Subcutaneous abdominal adipose tissue (tissue), 5 donors: ENCODE results near the gene PPFIBP1.
"Not testable (repeated sequence)": the region's sequence is repeated elsewhere in the genome, so short reads cannot be mapped to it uniquely, and the experiment has no call there.

Source experiments
- H3K27ac ChIP-seq: one replicate; pipeline ENCODE4 v1.7.0; 2013; ENCODE audit warnings: low read depth, mild to moderate bottlenecking, inconsistent platforms, low read length, moderate library complexity
- H3K27me3 ChIP-seq, 5 donors: one replicate each; pipeline ENCODE4 v1.7.0; 2013; ENCODE audit warnings: low read length in 5 of 5, inconsistent platforms in 1 of 5; ENCODE audit not compliant: control insufficient read depth in 5 of 5, insufficient read depth in 4 of 5
- H3K36me3 ChIP-seq, 5 donors: one replicate each; pipeline ENCODE4 v1.7.0; 2013; ENCODE audit warnings: low read length in 5 of 5; ENCODE audit not compliant: control insufficient read depth in 5 of 5, insufficient read depth in 5 of 5
- H3K4me1 ChIP-seq, 5 donors: one replicate each; pipeline ENCODE4 v1.7.0; 2013; ENCODE audit warnings: low read length in 5 of 5, mild to moderate bottlenecking in 3 of 5, moderate library complexity in 1 of 5; ENCODE audit not compliant: control insufficient read depth in 5 of 5, insufficient read depth in 5 of 5
- H3K4me3 ChIP-seq, 5 donors: one replicate each; pipeline ENCODE4 v1.7.0; 2013; ENCODE audit warnings: low read length in 5 of 5, low read depth in 1 of 5
- H3K9ac ChIP-seq, 5 donors: one replicate each; pipeline ENCODE4 v1.7.0; 2013; ENCODE audit warnings: low read length in 5 of 5, mild to moderate bottlenecking in 4 of 5, moderate library complexity in 3 of 5
- H3K9me3 ChIP-seq, 5 donors: one replicate each; pipeline ENCODE4 v1.7.0; 2013; ENCODE audit warnings: low read length in 5 of 5; ENCODE audit not compliant: control insufficient read depth in 5 of 5
- donor health status: healthy.
- donor health status: healthy.
- donor health status: healthy.
- donor health status: healthy.
- donor health status: healthy.

Gene PPFIBP1

GRCh38 chr12:27616356-27617142 lies 92.5 kb downstream of the PPFIBP1 start:
- Histone ChIP-seq H3K9ac (no peak overlapping the region), H3K27ac (no peak overlapping the region), H3K4me1 (peaks cover 0 to 24% (median 0%) of the 10 kb centered on the region in 5 donors), H3K27me3 (no peaks in the 10 kb centered on the region), H3K4me3 (no peak overlapping the region), H3K9me3 (no peaks in the 10 kb centered on the region), H3K36me3 (no peaks in the 10 kb centered on the region)

GRCh38 chr12:27618836-27619235 lies 94.8 kb downstream of the PPFIBP1 start:
- H3K27me3 ChIP-seq = no peaks in the 10 kb centered on the region
- H3K4me3 ChIP-seq = no peak overlapping the region
- no peaks in the 10 kb centered on the region for H3K36me3 ChIP-seq
- no peak overlapping the region for H3K9ac ChIP-seq
- H3K27ac ChIP-seq = no peak overlapping the region
- peaks cover 0 to 32% (median 0%) of the 10 kb centered on the region in 5 donors for H3K4me1 ChIP-seq
- H3K9me3 ChIP-seq = no peaks in the 10 kb centered on the region

- Histone ChIP-seq H3K27ac (no peak overlapping the region), H3K4me3 (no peak overlapping the region), H3K9ac (no peak overlapping the region), H3K4me1 (peaks cover 0 to 33% (median 0%) of the 10 kb centered on the region in 5 donors), H3K27me3 (no peaks in the 10 kb centered on the region), H3K36me3 (no peaks in the 10 kb centered on the region), H3K9me3 (no peaks in the 10 kb centered on the region)
Observed at GRCh38 chr12:27619308-27619707, 95.3 kb downstream of the PPFIBP1 start.

- Histone ChIP-seq H3K36me3 (no peaks in the 10 kb centered on the region), H3K27me3 (no peaks in the 10 kb centered on the region), H3K9me3 (no peaks in the 10 kb centered on the region), H3K4me3 (no peak overlapping the region), H3K27ac (no peak overlapping the region), H3K9ac (no peak overlapping the region), H3K4me1 (peaks cover 0 to 33% (median 0%) of the 10 kb centered on the region in 5 donors)
Observed at GRCh38 chr12:27620121-27620520, 96.1 kb downstream of the PPFIBP1 start.

GRCh38 chr12:27622436-27623195 lies 98.6 kb downstream of the PPFIBP1 start:
- Histone ChIP-seq H3K4me1 (peaks cover 0 to 34% (median 10%) of the 10 kb centered on the region in 5 donors), H3K27ac (no peak overlapping the region), H3K36me3 (no peaks in the 10 kb centered on the region), H3K9ac (no peak overlapping the region), H3K4me3 (no peak overlapping the region), H3K9me3 (no peaks in the 10 kb centered on the region), H3K27me3 (no peaks in the 10 kb centered on the region)

- Histone ChIP-seq H3K4me1 (peaks cover 0 to 33% (median 13%) of the 10 kb centered on the region in 5 donors), H3K36me3 (no peaks in the 10 kb centered on the region), H3K27ac (no peak overlapping the region), H3K9me3 (no peaks in the 10 kb centered on the region), H3K27me3 (no peaks in the 10 kb centered on the region), H3K4me3 (no peak overlapping the region), H3K9ac (no peak overlapping the region)
Observed at GRCh38 chr12:27623645-27624044, 99.6 kb downstream of the PPFIBP1 start.

GRCh38 chr12:27624586-27624985 lies 100.6 kb downstream of the PPFIBP1 start:
- peaks cover 0 to 26% (median 12%) of the 10 kb centered on the region in 5 donors for H3K4me1 ChIP-seq
- no peaks in the 10 kb centered on the region for H3K9me3 ChIP-seq
- H3K4me3 ChIP-seq = no peak overlapping the region
- H3K36me3 ChIP-seq = no peaks in the 10 kb centered on the region
- no peaks in the 10 kb centered on the region for H3K27me3 ChIP-seq
- H3K27ac ChIP-seq = no peak overlapping the region
- no peak overlapping the region for H3K9ac ChIP-seq

GRCh38 chr12:27627123-27627852 lies 103.3 kb downstream of the PPFIBP1 start:
- H3K9ac ChIP-seq = no peak overlapping the region
- H3K27ac ChIP-seq = peak overlapping the region; percentile 54
- no peaks in the 10 kb centered on the region for H3K9me3 ChIP-seq
- no peak overlapping the region for H3K4me3 ChIP-seq
- H3K4me1 ChIP-seq = peaks cover 0 to 24% (median 12%) of the 10 kb centered on the region in 5 donors
- H3K27me3 ChIP-seq = no peaks in the 10 kb centered on the region
- H3K36me3 ChIP-seq = no peaks in the 10 kb centered on the region

- not testable (repeated sequence) for H3K9me3 ChIP-seq, H3K4me3 ChIP-seq, H3K9ac ChIP-seq, H3K36me3 ChIP-seq, H3K27me3 ChIP-seq
- peak overlapping the region; percentile 54 for H3K27ac ChIP-seq
- H3K4me1 ChIP-seq = peaks cover 0 to 26% (median 12%) of the 10 kb centered on the region in 5 donors
Observed at GRCh38 chr12:27627853-27628469, 104.0 kb downstream of the PPFIBP1 start.
